WTC11 (cell line): ENCODE results near the gene HOATZ.

Experiments used
- FOXJ3 ChIP-seq: sonication (generic); formaldehyde crosslinking; IDR thresholded peaks from 2 replicates; pipeline ENCODE4 v1.9.0; 2021; ENCODE audit warnings: missing genetic modification reagents, mild to moderate bottlenecking, borderline replicate concordance
- GABPB1 ChIP-seq: sonication (generic); formaldehyde crosslinking; IDR thresholded peaks from 2 replicates; pipeline ENCODE4 v1.8.1; 2023; ENCODE audit warnings: mild to moderate bottlenecking, missing genetic modification reagents
- JUN ChIP-seq: sonication (generic); formaldehyde crosslinking; IDR thresholded peaks from 2 replicates; pipeline ENCODE4 v1.8.0; 2023; ENCODE audit warnings: mild to moderate bottlenecking, missing genetic modification reagents
- ZNF232 ChIP-seq: sonication (generic); formaldehyde crosslinking; IDR thresholded peaks from 2 replicates; pipeline ENCODE4 v1.8.0; 2022; ENCODE audit warnings: mild to moderate bottlenecking, missing genetic modification reagents
- TF ChIP-seq, protein P1 (sequence below): fragments of 200-600 bp; IDR thresholded peaks from 2 replicates; pipeline ENCODE4 v1.8.0; 2022; ENCODE audit warnings: antibody characterized with exemption

DNA sequence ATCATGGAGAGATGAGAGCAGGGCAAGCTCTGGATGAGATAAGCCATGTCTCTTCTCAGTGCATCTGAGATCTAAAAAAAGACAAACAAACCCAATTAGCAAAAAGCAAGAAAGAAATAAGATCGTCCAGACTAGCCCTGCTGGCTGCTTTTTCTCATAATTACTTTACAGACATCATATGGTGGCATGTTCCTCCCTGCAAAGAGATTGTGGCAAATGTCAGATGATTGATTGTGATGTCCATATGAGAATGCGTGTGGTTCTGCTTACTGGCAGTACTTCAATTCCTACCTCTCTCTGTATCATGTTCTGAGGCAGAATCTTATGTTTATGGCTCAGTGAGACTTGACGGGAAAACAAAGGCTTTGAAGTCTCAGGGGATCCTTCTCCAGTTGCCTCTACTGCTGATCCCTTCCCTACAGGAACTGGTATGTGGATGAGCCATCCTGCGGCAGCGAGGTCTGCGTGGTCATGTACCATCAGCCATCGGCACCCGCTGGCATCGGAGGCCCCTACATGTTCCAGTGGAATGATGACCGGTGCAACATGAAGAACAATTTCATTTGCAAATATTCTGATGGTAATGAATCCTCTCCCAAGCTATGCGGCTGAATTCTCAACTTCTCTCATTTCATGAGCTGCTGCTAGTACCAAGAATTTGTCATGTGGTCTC is 34.8 kb downstream of the HOATZ start:
- no peak for TF ChIP-seq JUN (CRISPR knock-in tag)
- TF ChIP-seq, protein P1, sequence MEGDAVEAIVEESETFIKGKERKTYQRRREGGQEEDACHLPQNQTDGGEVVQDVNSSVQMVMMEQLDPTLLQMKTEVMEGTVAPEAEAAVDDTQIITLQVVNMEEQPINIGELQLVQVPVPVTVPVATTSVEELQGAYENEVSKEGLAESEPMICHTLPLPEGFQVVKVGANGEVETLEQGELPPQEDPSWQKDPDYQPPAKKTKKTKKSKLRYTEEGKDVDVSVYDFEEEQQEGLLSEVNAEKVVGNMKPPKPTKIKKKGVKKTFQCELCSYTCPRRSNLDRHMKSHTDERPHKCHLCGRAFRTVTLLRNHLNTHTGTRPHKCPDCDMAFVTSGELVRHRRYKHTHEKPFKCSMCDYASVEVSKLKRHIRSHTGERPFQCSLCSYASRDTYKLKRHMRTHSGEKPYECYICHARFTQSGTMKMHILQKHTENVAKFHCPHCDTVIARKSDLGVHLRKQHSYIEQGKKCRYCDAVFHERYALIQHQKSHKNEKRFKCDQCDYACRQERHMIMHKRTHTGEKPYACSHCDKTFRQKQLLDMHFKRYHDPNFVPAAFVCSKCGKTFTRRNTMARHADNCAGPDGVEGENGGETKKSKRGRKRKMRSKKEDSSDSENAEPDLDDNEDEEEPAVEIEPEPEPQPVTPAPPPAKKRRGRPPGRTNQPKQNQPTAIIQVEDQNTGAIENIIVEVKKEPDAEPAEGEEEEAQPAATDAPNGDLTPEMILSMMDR, result no peak
- TF ChIP-seq ZNF232 (CRISPR knock-in tag), result no peak
- TF ChIP-seq GABPB1 (CRISPR knock-in tag), result no peak
- no peak for TF ChIP-seq FOXJ3 (CRISPR knock-in tag)
